Gastroesophageal sphincter (tissue), 3 donors: Measurements from ENCODE around the gene ANKRD29.

Experiments used
- CTCF ChIP-seq, 4 experiments: fragments of 200-600 bp in 2 of 4; fragments of 450-650 bp in 2 of 4; sonication (generic) in 1 of 4; IDR thresholded peaks; one replicate each; pipeline ENCODE4 v1.5.1; 2017 to 2019; ENCODE audit warnings: antibody characterized with exemption in 4 of 4, mild to moderate bottlenecking in 2 of 4, moderate library complexity in 2 of 4
- POLR2A ChIP-seq, 2 donors: fragments of 450-650 bp; IDR thresholded peaks; one replicate each; pipeline ENCODE4 v1.6.1; 2017; ENCODE audit warnings: antibody characterized with exemption in 2 of 2, mild to moderate bottlenecking in 2 of 2, moderate library complexity in 1 of 2
- POLR2AphosphoS5 ChIP-seq: sonication (generic); formaldehyde crosslinking; IDR thresholded peaks from one replicate; pipeline ENCODE4 v1.6.1; 2017; ENCODE audit warnings: antibody characterized with exemption

- TF ChIP-seq POLR2AphosphoS5 (no peak), POLR2A (IDR thresholded peaks at IDR 0.05) (no peak), CTCF (IDR thresholded peaks at IDR 0.05) (no peak)
Measured at GRCh38 chr18:23643815-23644490, 18.8 kb downstream of the ANKRD29 start.
